Breast epithelium (tissue), 3 donors: Measurements from ENCODE around the gene SFMBT2.

Experiments
- POLR2A ChIP-seq: fragments of 450-650 bp; IDR thresholded peaks from one replicate; pipeline ENCODE4 v1.6.1; 2016; ENCODE audit warnings: antibody characterized with exemption, mild to moderate bottlenecking, moderate library complexity
- POLR2AphosphoS5 ChIP-seq, 3 donors: sonication (generic); formaldehyde crosslinking; IDR thresholded peaks; one replicate each; pipeline ENCODE4 v1.6.1; 2017; ENCODE audit warnings: antibody characterized with exemption in 3 of 3
- TF ChIP-seq, protein P1 (sequence below), 3 donors: fragments of 450-650 bp; IDR thresholded peaks; one replicate each; pipeline ENCODE4 v1.5.1; 2016 to 2017; ENCODE audit warnings: antibody characterized with exemption in 3 of 3, mild to moderate bottlenecking in 3 of 3, moderate library complexity in 3 of 3

GRCh38 chr10:7343040-7343439, 67.8 kb downstream of the SFMBT2 start:
- TF ChIP-seq POLR2AphosphoS5 (IDR thresholded peaks at IDR 0.05), result no peak
- TF ChIP-seq, protein P1, sequence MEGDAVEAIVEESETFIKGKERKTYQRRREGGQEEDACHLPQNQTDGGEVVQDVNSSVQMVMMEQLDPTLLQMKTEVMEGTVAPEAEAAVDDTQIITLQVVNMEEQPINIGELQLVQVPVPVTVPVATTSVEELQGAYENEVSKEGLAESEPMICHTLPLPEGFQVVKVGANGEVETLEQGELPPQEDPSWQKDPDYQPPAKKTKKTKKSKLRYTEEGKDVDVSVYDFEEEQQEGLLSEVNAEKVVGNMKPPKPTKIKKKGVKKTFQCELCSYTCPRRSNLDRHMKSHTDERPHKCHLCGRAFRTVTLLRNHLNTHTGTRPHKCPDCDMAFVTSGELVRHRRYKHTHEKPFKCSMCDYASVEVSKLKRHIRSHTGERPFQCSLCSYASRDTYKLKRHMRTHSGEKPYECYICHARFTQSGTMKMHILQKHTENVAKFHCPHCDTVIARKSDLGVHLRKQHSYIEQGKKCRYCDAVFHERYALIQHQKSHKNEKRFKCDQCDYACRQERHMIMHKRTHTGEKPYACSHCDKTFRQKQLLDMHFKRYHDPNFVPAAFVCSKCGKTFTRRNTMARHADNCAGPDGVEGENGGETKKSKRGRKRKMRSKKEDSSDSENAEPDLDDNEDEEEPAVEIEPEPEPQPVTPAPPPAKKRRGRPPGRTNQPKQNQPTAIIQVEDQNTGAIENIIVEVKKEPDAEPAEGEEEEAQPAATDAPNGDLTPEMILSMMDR (IDR thresholded peaks at IDR 0.05), result no peak
- no peak for TF ChIP-seq POLR2A
